Measurements from ENCODE around the gene PIGN.

GRCh38 chr18:62151068-62151771 lies 35.6 kb downstream of the PIGN start:
- TF ChIP-seq CTCF (IDR thresholded peaks at IDR 0.05): no peak
- TF ChIP-seq POLR2A (IDR thresholded peaks at IDR 0.05): no peak

Data from esophagus squamous epithelium (tissue), 4 donors.